HG02763 (cell line): ENCODE results near the gene TNFRSF9.
"Not testable (repeated sequence)": the region's sequence is repeated elsewhere in the genome, so short reads cannot be mapped to it uniquely, and the experiment has no call there.

Experiments used
- ATAC-seq: cut with Tn5 transposase; IDR thresholded peaks from one replicate; pipeline ENCODE4 v1.9.1; 2021; ENCODE audit warnings: mild to moderate bottlenecking, moderate library complexity; ENCODE audit not compliant: unreplicated experiment

The TNFRSF9 gene

DNA sequence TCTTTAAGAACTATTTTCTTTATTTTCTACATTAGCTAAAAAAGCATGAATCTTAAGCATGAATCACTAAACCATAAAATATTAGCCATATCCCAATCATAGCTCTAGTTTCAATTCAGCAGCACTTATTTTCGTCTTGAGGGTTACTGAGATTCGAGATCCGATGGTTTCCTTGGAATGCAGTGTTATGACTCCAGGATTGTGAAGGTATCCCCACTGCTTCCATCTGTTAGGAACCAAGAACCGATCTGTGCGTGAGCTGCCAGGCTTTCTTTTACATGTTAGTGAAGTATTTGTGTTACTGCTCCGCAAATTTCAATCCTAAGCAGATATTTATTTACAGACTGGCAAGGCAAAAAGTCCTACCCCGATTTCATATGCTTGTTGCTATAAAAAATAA, 18.8 kb downstream of the TNFRSF9 start:
- ATAC-seq, result no peak

DNA sequence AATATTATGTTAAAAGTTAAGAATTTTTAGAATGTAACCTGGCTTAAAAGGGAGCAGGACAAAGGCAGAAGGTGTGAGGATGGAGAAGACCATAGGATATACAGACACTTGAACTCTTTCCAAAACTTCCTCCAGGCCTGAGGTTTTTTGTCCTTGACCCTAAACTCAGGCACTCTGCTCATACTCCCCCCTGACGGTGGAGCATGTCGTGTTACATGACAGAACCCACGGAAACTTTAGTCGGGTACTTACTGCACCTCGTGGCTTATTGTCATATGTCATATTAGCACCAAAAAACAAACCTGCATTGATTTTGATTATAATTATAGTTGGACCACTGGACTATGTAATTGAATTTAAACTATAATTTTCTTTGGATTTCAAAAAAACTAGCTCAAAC, 20.8 kb downstream of the TNFRSF9 start:
- no peak for ATAC-seq

DNA sequence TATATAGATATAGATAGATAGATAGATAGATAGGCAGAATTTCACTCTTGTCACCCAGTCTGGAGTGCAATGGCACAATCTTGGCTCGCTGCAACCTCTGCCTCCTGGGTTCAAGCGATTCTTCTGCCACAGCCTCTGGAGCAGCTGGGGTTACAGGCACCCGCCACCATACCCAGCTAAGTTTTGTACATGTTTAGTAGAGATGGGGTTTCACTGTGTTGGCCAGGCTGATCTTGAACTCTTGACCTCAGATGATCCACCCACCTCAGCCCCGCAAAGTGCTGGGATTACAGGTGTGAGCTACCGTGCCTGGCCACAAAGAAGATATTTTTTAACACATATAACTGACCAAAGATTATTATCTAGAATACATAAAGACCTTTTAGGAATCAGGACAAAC, 22.7 kb downstream of the TNFRSF9 start:
- not testable (repeated sequence) for ATAC-seq

DNA sequence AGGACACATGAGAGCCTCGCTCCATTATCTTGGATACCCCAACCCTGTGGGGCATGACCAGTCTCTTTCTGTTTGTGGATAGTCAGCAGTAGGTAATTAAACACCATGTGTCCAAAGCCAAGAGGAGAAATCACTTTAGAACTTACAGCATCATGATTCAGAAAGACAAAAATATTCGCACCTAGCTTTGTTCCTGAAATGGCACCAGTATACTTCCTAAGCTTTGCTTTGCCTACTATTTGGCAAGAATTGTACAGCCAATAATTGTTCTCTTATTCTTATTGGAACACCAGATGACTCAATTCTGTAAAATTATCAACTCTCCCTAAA, 24.2 kb downstream of the TNFRSF9 start:
- no peak for ATAC-seq

DNA sequence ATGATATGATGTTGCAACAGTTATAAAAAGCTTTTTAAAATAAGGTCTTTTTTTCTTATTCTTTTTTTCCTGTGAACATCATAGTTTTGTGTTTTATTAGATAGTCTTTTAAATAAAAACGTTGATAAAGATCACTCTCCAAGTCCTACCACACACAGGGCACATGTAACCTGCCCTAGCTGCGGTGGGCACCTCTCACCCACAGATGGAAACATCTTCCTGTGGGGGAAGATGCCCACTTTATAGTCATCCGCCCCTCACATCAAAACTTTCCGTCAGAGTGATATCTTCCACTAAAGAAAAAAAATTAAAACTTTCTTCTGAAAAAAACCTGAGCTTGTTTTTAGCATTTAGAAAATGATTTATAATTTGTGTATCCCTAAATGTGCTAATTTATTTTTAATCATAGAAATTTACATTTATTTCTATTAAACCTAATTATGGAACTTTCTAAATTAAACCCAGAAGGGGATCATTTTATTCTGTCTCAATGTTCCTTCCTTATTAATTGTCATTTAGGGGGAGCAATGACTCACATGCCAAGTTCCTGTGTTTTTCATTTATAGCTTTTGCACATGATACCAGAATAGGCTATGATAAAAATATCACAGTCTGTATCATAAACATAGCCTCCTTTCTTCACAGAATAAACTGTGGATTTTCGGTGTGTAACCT, 24.7 kb downstream of the TNFRSF9 start:
- no peak for ATAC-seq

DNA sequence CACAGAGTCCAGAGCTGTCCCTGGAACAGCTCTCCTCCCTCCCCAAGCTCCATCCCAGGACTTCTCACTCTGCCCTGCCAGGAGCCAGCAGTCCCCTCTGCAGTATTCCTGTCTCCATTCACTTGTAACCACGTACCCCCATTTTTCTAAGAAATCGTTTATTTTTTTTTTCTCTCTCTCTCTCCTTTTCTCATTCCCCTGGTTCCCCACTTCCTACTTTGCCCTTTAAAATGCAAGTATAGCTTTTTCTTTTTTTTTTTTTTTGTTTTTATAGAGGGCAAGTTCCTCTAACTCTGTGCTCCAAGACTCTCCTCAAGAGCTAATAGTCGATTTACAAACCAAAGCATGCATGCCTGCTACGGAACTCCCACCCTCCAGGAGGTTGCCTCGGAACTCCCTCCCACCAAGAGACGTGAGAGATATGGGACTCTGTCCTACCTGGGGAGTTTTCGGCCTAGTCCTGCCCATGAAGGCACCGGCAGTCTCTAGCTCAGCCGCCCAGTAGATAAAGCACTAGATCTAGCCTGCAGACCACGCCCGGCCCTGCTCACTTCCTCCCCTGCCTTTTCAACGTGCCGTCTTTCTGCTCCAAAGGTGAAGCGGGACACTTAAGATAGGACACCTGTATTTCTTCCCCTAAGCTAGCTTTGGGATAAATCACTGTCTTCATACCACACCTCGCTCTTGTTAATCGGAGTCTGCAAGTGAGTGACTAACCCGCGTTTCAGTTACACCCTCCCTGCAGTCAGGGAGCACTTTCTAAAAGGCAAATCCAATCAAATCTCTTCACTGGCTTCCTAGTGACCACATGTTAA, 27.7 kb downstream of the TNFRSF9 start:
- no peak for ATAC-seq

DNA sequence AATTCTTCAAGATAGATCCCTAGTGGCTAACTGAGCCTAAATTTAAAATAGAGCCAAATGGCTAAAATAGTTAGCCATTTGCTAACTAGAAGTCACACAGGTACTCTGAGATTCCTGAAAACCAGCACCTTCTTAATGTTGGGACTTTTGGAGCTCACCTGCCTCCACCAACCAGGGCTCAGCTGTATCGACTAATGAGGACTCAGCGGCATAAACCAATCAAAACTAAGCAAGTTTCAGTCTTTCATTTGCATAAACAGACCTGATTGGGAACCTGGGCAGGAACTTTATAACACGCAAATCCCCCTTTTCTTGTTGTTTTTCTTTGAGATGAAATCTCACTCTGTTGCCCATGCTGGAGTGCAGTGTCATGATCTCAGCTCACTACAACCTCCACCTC, 28.5 kb downstream of the TNFRSF9 start:
- ATAC-seq, result no peak

DNA sequence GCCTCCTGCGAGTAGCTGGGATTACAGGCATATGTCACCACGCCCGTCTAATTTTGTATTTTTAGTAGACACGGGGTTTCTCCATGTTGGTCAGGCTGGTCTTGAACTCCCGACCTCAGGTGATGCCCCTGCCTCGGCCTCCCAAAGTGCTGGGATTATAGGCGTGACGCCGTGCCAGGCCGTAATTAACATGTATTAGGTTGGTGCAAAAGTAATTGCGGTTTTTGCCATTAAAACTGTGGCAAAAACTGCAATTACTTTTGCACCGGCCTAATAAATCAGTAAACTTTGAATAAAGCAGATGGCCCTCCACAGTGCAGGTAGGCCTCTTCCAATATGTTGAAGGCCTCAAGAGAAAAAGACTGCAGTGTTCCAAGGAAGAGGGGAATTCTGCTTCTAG, 35.4 kb downstream of the TNFRSF9 start:
- no peak for ATAC-seq

DNA sequence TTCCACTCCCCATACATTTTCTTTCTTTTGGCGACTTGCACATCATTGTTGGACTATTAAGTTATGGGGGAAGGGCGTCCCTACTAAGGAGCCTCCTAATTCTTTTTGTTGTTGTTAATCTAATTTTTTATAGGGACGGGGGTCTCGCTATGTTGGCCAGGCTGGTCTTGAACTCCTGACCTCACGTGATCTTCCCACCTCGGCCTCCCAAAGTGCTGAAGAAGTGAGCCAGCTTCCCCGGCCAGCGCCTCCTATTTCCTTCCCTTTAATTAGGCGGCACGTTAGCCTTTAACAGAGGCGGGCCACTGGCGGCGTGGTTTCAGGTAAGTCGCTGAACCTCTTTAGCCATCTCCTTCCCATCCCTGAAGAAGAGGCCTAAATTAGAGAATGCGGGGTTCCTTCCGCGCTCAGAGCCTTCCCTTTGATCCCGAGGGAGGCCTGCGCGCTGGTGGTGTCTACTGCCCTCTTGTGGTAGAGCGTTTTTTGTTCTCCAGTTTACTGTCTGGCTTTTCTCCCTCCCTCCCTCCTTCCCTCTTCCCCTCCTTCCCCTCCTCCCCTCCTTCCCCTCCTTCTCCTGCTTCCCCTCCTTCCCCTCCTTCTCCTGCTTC, 38.1 kb downstream of the TNFRSF9 start:
- no peak for ATAC-seq

DNA sequence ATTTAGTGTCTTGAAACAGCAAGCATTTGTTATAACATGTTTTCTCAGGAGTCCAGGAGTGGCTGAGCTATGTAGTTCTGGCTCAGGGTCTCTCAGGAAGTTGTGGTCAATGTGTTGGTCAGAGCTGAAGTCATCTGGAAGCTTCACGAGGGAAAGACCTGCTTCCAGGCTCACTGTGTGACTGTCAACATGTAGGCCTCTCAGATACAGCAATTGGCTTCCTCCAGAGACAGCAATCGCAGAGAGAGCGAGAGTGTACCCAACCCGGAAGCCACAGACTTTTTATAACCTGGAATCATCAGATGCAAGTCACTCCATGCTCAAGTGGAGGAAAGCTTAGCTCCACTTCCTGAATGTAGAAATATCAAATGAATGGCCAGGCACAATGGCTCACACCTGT, 40.9 kb downstream of the TNFRSF9 start:
- ATAC-seq, result no peak

DNA sequence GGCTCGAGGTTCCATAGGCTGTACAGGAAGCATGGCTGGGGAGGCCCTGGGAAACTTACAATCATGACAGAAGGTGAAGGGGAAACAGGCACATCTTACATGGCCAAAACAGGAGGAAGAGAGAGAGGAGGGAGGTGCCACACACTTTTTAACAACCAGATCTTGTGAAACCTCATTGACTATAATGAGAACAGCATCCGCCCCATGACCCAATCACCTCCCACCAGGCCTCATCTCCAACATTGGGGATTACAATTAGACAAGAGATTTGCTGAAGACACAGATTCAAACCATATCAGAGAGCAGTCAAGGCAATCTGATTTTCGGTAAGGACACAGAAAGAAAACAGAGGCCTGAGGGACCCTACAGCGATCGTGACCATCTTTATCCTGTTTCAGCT, 41.7 kb downstream of the TNFRSF9 start:
- ATAC-seq, result no peak

DNA sequence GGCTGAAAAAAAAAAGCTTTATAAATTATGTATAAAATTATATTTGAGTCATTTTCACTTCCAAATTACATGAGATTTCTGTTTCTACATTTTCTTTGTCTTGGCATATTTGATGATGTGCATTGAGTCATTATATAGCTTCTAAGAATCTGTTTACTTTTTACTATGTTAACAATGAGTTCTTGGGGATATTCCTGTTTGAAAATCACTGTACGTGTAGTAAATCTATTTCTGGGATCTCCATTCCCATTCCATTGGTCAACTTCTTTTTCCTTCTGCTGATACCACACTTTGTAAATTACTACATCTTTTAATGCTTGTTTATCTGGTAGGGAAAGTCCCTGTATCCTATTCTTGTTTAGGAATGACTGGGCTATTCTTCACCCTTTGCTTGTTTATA, 43.6 kb downstream of the TNFRSF9 start:
- no peak for ATAC-seq

DNA sequence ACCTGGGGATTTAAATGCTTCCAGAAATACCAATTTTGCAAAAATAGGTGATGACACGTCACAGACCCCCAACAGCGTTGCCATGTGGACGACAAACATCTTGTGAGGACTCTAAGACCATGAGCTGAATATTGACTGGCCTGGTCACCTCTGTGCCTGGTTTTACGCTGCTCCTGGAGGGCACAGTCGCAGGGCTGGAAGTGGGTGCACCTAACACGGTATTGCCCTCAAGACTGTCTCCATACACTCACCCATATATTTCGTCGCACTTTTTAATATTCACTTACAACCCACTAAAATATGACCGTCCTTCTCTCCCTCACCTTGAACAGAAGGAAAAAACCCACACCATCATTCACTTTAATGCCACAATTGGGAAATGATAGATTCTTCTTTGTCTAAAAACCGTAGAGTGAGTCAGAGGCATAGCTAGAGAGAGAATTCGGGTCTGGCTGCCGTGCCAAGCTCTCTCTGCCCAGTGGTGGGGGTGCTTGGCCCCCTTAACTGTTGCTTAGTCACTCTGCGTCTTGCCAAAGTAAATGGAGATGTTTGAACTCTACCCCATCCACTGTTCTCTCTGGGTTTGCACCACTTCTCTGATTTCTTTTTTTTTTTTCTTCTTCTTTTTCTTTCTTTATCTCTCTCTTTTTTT, 47.0 kb downstream of the TNFRSF9 start:
- no peak for ATAC-seq

DNA sequence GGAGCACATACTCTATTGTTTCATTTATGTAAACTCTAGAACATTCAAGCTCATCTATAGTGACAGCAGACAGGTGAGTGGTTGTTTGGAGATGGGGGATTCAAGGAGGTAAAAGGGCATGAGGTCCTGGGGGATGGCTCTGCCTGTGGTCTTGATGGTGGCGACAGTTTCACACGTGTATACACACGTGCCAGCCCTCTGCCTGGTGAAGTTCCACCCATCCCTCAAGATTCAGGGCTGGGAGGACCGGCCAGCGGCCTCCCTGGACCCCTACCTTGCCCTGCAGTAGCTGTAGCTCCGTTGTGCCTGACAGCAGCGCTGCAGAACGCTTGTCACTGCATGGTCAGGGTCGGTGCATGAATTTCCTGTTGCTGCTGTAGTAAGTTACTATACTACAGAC, 48.8 kb downstream of the TNFRSF9 start:
- ATAC-seq, result no peak

DNA sequence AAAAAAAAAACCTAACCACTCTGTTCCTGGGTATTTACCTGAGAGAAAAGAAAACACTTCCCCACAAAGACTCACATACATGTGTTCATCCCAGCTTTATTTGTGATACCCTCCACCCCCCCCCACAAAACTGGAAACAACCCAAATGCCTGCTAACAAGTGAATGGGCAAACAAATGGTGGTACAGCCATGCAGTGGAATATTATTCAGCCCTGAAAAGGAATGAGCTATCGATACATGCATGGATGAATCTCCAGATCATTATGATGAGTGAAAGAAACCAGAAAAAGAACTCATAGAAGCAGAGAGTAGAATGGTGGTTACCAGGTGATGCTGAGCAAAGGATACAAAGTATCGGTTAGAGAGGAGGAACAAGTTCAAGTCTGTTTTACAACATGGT, 49.8 kb downstream of the TNFRSF9 start:
- no peak for ATAC-seq

DNA sequence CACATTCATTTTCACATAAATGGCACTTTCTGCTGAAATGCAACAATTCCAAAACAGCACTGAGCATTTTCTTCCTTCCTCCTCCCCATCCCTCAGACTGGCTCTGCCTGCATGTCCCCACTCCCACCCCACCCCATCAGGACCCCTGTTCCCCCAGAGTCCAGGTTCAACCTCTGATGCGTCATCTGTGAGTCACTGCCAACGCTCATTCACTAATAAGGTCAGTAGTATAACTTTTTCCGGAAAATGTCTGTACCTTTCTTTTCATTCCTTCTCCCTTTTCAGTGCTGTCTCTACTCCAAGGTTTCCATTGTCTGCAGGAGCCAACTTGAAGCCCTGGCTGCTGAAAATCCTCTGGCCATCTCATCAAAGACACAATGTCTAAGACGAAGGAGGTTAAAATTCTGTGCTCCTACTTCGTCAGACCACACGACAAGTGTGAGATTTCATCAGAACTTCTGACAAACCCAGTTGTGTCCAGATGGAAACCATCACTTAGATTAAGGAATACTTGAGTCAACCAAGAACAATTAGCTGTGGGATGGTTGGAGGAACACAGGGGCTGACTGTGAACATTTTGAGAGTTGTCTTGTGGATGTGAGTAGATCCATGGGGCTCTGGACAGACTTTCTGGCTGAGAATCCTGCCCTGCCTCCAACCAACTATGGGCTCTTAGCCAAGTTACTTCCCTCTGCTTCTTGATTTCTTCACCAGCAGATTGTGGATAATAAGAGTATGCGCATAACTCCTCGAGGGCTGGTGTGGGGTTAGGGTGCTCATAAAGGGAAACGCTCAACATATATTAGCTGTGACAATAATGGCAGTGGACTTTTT, 52.2 kb downstream of the TNFRSF9 start:
- ATAC-seq, result no peak

DNA sequence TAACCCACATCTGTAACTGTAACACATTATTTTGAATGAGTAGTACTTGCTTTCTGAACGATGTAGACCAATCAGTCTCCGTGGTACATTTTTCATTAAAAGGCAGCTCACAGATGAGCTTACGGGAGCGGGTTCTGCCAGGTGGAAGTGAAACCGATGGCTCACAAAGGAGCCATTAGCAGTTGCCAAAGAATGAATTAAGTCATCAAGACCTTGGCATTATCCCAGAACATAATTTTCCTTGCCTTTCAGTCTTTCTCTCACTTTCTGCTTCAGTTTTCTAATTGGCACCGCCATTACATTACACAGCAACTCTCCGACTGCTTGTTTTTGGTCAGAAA, 54.3 kb downstream of the TNFRSF9 start:
- ATAC-seq, result no peak

DNA sequence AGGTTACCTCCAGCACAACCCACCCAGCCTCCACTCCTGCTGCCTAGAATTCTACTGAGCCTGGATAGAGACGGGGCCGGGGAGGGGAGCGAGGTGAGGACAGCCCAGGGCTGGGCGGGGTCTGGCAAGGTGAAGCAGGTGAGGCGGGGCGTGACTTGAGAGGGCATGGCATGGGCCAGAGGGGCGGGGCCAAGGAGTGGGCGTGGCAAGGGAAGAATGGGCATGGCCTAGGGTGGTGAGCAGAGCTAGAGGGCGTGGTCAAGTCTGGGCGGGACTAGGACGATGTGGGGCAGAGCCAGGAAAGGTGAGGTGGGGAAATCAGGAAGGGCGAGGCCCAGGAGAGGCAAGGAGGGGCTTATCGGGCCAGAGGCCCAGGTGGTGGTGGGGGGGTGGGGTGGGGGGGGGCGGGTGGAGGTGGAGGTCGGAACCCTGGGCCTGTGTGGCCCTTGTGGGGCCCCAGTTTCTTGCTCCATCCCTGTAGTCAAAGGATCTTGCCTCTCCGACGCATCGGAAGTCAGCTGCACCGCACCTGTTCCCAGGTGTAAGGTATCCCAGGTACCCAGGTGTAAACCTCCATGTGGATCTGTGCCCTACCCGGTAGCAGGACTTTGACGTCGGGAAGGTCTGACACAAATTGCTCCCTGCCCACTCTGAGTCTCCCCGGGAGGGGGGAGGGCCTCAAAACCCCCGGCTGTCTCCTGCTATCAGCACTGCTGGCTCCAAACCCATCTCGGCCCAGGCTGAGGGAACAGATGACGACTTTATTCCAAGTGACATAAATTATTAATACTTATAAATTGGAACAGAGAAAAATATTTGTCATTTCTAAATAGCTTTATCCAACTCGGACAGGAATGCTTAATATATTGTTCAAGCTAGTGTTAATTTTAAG, 54.9 kb downstream of the TNFRSF9 start:
- ATAC-seq, result no peak

DNA sequence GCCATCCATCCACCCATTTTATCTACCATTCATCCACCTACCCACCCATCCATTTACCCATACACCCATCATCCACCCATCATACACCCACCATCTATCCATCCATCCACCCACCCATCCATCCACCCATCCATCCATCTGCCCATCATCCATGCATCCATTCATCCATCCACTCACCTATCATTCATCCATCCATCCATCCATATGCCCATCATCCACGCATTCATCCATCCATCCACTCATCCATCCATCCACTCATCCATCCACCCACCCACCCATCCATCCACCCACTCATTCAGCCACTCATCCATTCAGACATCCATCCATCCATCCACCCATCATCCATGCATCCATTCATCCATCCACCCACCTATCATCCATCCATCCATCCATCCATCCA, 55.9 kb downstream of the TNFRSF9 start:
- no peak for ATAC-seq

DNA sequence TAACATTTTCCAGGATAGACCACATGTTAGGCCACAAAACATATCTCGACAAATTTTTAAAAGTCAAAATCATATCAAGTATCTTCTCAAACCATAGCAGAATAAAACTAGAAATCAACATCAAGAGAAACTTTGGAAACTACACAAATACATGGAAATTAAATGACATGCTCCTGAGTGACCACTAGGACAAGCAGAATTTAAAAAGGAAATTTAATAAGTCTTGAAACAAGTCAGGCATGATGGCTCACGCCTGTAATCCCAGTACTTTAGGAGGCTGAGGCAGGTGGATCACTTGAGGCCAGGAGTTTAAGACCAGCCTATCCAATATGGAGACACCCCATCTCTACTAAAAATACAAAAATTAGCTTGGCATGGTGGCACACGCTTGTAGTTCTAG, 61.4 kb downstream of the TNFRSF9 start:
- no peak for ATAC-seq
